ENCODE data around the gene GBA2. TPM values are rescaled to one million over a fixed set of nuclear protein-coding genes. Genes with fewer than 3 reads are reported as not detected.
A peak's percentile ranks its signal among the peaks of the same experiment; 100 is the strongest.

Gene GBA2
- polyA plus RNA-seq, 4 donors = 63.4 to 176 (median 136) TPM

GRCh38 chr9:35697486-35697885 lies 51.5 kb downstream of the GBA2 start:
- WGBS, 3 donors = 78 to 85% (median 80%) methylated on average over 14 of the region's 14 CpGs
- peaks cover 0 to 7% (median 0%) of the 10 kb centered on the region in 3 donors for H3K4me1 ChIP-seq (ENCODE audit: control insufficient read depth in 3 of 3, insufficient read depth in 2 of 3, low read depth in 1 of 3, low read length in 2 of 3)
- FAIRE-seq = no peak

GRCh38 chr9:35696520-35697215 lies 52.4 kb downstream of the GBA2 start:
- Histone ChIP-seq H3K9me3 (ENCODE audit: control insufficient read depth in 2 of 2, insufficient read depth in 1 of 2, low read depth in 1 of 2, low read length in 1 of 2) (no peaks in the 10 kb centered on the region), H3K4me3 (ENCODE audit: low read depth in 1 of 3, low read length in 3 of 3) (no peak overlapping the region), H3K36me3 (ENCODE audit: control insufficient read depth in 3 of 3, insufficient read depth in 2 of 3, low read depth in 1 of 3, low read length in 3 of 3) (peaks cover 19 to 48% (median 39%) of the 10 kb centered on the region in 3 donors), H3K27ac (ENCODE audit: low read depth in 1 of 3, low read length in 2 of 3) (peak overlapping the region in 1 of 3 donors; percentile 61), H3K4me1 (ENCODE audit: control insufficient read depth in 3 of 3, insufficient read depth in 2 of 3, low read depth in 1 of 3, low read length in 2 of 3) (peaks cover 0 to 7% (median 0%) of the 10 kb centered on the region in 3 donors), H3K27me3 (ENCODE audit: control insufficient read depth in 3 of 3, insufficient read depth in 3 of 3, low read length in 3 of 3) (no peaks in the 10 kb centered on the region)
- FAIRE-seq (no peak), DNase-seq (peak; percentile 62 to 71)
- WGBS, 3 donors = 35 to 38% (median 35%) methylated on average over 9 of the region's 9 CpGs

More at GRCh38 chr9:35697486-35697885, 51.5 kb downstream of the GBA2 start:
- Histone ChIP-seq H3K9me3 (ENCODE audit: control insufficient read depth in 2 of 2, insufficient read depth in 1 of 2, low read depth in 1 of 2, low read length in 1 of 2) (no peaks in the 10 kb centered on the region), H3K27ac (ENCODE audit: low read depth in 1 of 3, low read length in 2 of 3) (no peak overlapping the region), H3K4me3 (ENCODE audit: low read depth in 1 of 3, low read length in 3 of 3) (no peak overlapping the region), H3K36me3 (ENCODE audit: control insufficient read depth in 3 of 3, insufficient read depth in 2 of 3, low read depth in 1 of 3, low read length in 3 of 3) (peaks cover 19 to 52% (median 39%) of the 10 kb centered on the region in 3 donors), H3K27me3 (ENCODE audit: control insufficient read depth in 3 of 3, insufficient read depth in 3 of 3, low read length in 3 of 3) (no peaks in the 10 kb centered on the region)
- DNase-seq = no peak

- peaks cover 0 to 12% (median 0%) of the 10 kb centered on the region in 3 donors for H3K4me1 ChIP-seq (ENCODE audit: control insufficient read depth in 3 of 3, insufficient read depth in 2 of 3, low read depth in 1 of 3, low read length in 2 of 3)
- FAIRE-seq = no peak
- H3K27ac ChIP-seq (ENCODE audit: low read depth in 1 of 3, low read length in 2 of 3) = peak overlapping the region in 1 of 3 donors; percentile 61
- H3K4me3 ChIP-seq (ENCODE audit: low read depth in 1 of 3, low read length in 3 of 3) = no peak overlapping the region
- no peaks in the 10 kb centered on the region for H3K27me3 ChIP-seq (ENCODE audit: control insufficient read depth in 3 of 3, insufficient read depth in 3 of 3, low read length in 3 of 3)
- no peaks in the 10 kb centered on the region for H3K9me3 ChIP-seq (ENCODE audit: control insufficient read depth in 2 of 2, insufficient read depth in 1 of 2, low read depth in 1 of 2, low read length in 1 of 2)
- H3K36me3 ChIP-seq (ENCODE audit: control insufficient read depth in 3 of 3, insufficient read depth in 2 of 3, low read depth in 1 of 3, low read length in 3 of 3) = peaks cover 15 to 43% (median 34%) of the 10 kb centered on the region in 3 donors
- 24 to 65% (median 46%) methylated on average over 3 of the region's 3 CpGs for WGBS, 3 donors
- peak; percentile 42 to 82 for DNase-seq
Observed at GRCh38 chr9:35695943-35696401, 53.1 kb downstream of the GBA2 start.

GRCh38 chr9:35691757-35692301 lies 57.2 kb downstream of the GBA2 start:
- peaks cover 0 to 6% (median 0%) of the 10 kb centered on the region in 3 donors for H3K27me3 ChIP-seq (ENCODE audit: control insufficient read depth in 3 of 3, insufficient read depth in 3 of 3, low read length in 3 of 3)
- FAIRE-seq (no peak), DNase-seq (peak in 1 of 2 donors; percentile 11)
- no peak overlapping the region for H3K4me3 ChIP-seq (ENCODE audit: low read depth in 1 of 3, low read length in 3 of 3)
- H3K27ac ChIP-seq (ENCODE audit: low read depth in 1 of 3, low read length in 2 of 3) = peak overlapping the region in 2 of 3 donors; percentile 63 to 77
- no peaks in the 10 kb centered on the region for H3K9me3 ChIP-seq (ENCODE audit: control insufficient read depth in 2 of 2, insufficient read depth in 1 of 2, low read depth in 1 of 2, low read length in 1 of 2)
- H3K4me1 ChIP-seq (ENCODE audit: control insufficient read depth in 3 of 3, insufficient read depth in 2 of 3, low read depth in 1 of 3, low read length in 2 of 3) = peaks cover 6 to 23% (median 8%) of the 10 kb centered on the region in 3 donors
- peaks cover 0 to 17% (median under 1%) of the 10 kb centered on the region in 3 donors for H3K36me3 ChIP-seq (ENCODE audit: control insufficient read depth in 3 of 3, insufficient read depth in 2 of 3, low read depth in 1 of 3, low read length in 3 of 3)
- 75 to 92% (median 85%) methylated on average over 13 of the region's 13 CpGs for WGBS, 3 donors

- DNase-seq (peak in 1 of 2 donors; percentile 12), FAIRE-seq (no peak)
- H3K9me3 ChIP-seq (ENCODE audit: control insufficient read depth in 2 of 2, insufficient read depth in 1 of 2, low read depth in 1 of 2, low read length in 1 of 2) = no peaks in the 10 kb centered on the region
- H3K4me3 ChIP-seq (ENCODE audit: low read depth in 1 of 3, low read length in 3 of 3) = peak overlapping the region; percentile 58 to 85 (median 81)
- H3K27ac ChIP-seq (ENCODE audit: low read depth in 1 of 3, low read length in 2 of 3) = peak overlapping the region in 2 of 3 donors; percentile 63 to 77
- peaks cover 6 to 23% (median 8%) of the 10 kb centered on the region in 3 donors for H3K4me1 ChIP-seq (ENCODE audit: control insufficient read depth in 3 of 3, insufficient read depth in 2 of 3, low read depth in 1 of 3, low read length in 2 of 3)
- peaks cover 0 to 6% (median 0%) of the 10 kb centered on the region in 3 donors for H3K27me3 ChIP-seq (ENCODE audit: control insufficient read depth in 3 of 3, insufficient read depth in 3 of 3, low read length in 3 of 3)
- peaks cover 0 to 16% (median 0%) of the 10 kb centered on the region in 3 donors for H3K36me3 ChIP-seq (ENCODE audit: control insufficient read depth in 3 of 3, insufficient read depth in 2 of 3, low read depth in 1 of 3, low read length in 3 of 3)
- WGBS, 3 donors = 18 to 30% (median 20%) methylated on average over 10 of the region's 10 CpGs
Observed at GRCh38 chr9:35691334-35691650, 57.7 kb downstream of the GBA2 start.

- Histone ChIP-seq H3K27me3 (ENCODE audit: control insufficient read depth in 3 of 3, insufficient read depth in 3 of 3, low read length in 3 of 3) (peaks cover 0 to 6% (median 0%) of the 10 kb centered on the region in 3 donors), H3K36me3 (ENCODE audit: control insufficient read depth in 3 of 3, insufficient read depth in 2 of 3, low read depth in 1 of 3, low read length in 3 of 3) (peaks cover 0 to 17% (median 0%) of the 10 kb centered on the region in 3 donors), H3K4me3 (ENCODE audit: low read depth in 1 of 3, low read length in 3 of 3) (peak overlapping the region; percentile 58 to 85 (median 81)), H3K27ac (ENCODE audit: low read depth in 1 of 3, low read length in 2 of 3) (peak overlapping the region in 2 of 3 donors; percentile 77 to 85), H3K4me1 (ENCODE audit: control insufficient read depth in 3 of 3, insufficient read depth in 2 of 3, low read depth in 1 of 3, low read length in 2 of 3) (peaks cover 6 to 19% (median 8%) of the 10 kb centered on the region in 3 donors), H3K9me3 (ENCODE audit: control insufficient read depth in 2 of 2, insufficient read depth in 1 of 2, low read depth in 1 of 2, low read length in 1 of 2) (no peaks in the 10 kb centered on the region)
- peak; percentile 43 to 68 for DNase-seq
- no peak for FAIRE-seq
- WGBS, 3 donors = 0 to 1% (median 1%) methylated on average over 34 to 61 of the region's 61 CpGs
Observed at GRCh38 chr9:35690614-35691333, 58.3 kb downstream of the GBA2 start.

GRCh38 chr9:35690294-35690613 lies 58.8 kb downstream of the GBA2 start:
- 0 to 1% (median 0%) methylated on average over 20 to 21 of the region's 21 CpGs for WGBS, 3 donors
- H3K27me3 ChIP-seq (ENCODE audit: control insufficient read depth in 3 of 3, insufficient read depth in 3 of 3, low read length in 3 of 3) = peaks cover 0 to 6% (median 0%) of the 10 kb centered on the region in 3 donors
- FAIRE-seq = no peak
- H3K36me3 ChIP-seq (ENCODE audit: control insufficient read depth in 3 of 3, insufficient read depth in 2 of 3, low read depth in 1 of 3, low read length in 3 of 3) = peaks cover 0 to 21% (median 0%) of the 10 kb centered on the region in 3 donors
- no peaks in the 10 kb centered on the region for H3K9me3 ChIP-seq (ENCODE audit: control insufficient read depth in 2 of 2, insufficient read depth in 1 of 2, low read depth in 1 of 2, low read length in 1 of 2)
- peaks cover 6 to 16% (median 8%) of the 10 kb centered on the region in 3 donors for H3K4me1 ChIP-seq (ENCODE audit: control insufficient read depth in 3 of 3, insufficient read depth in 2 of 3, low read depth in 1 of 3, low read length in 2 of 3)
- DNase-seq = no peak
- peak overlapping the region; percentile 47 to 85 (median 81) for H3K4me3 ChIP-seq (ENCODE audit: low read depth in 1 of 3, low read length in 3 of 3)
- H3K27ac ChIP-seq (ENCODE audit: low read depth in 1 of 3, low read length in 2 of 3) = peak overlapping the region in 2 of 3 donors; percentile 77 to 85

Measured in small intestine (tissue), 7 donors.